KMS-11 (cell line): ENCODE data around the gene ARHGEF1.

ENCODE experiments used
- H2AFZ ChIP-seq: fragments of 200-600 bp; sonication (generic); 2 replicates; pipeline ENCODE4 v1.6.1; 2016; ENCODE audit warnings: antibody characterized with exemption, mixed run types, low read depth
- H3K27ac ChIP-seq: fragments of 200-600 bp; sonication (generic); 2 replicates; pipeline ENCODE4 v1.6.1; 2016; ENCODE audit warnings: mild to moderate bottlenecking, mixed run types
- H3K27me3 ChIP-seq: fragments of 200-600 bp; sonication (generic); 2 replicates; pipeline ENCODE4 v1.6.1; 2017; ENCODE audit warnings: mild to moderate bottlenecking, low read depth, mixed run types, moderate library complexity; ENCODE audit not compliant: insufficient read depth
- H3K36me3 ChIP-seq: fragments of 200-600 bp; sonication (generic); 2 replicates; pipeline ENCODE4 v1.6.1; 2017; ENCODE audit warnings: mild to moderate bottlenecking, mixed run types; ENCODE audit not compliant: insufficient read depth
- H3K4me1 ChIP-seq: fragments of 200-600 bp; sonication (generic); 2 replicates; pipeline ENCODE4 v1.6.1; 2016; ENCODE audit warnings: mild to moderate bottlenecking, low read depth, mixed run types; ENCODE audit not compliant: poor library complexity, severe bottlenecking
- H3K4me2 ChIP-seq: fragments of 200-600 bp; sonication (generic); 2 replicates; pipeline ENCODE4 v1.7.0; 2016; ENCODE audit warnings: mild to moderate bottlenecking, mixed run types
- H3K4me3 ChIP-seq: fragments of 200-600 bp; sonication (generic); IDR thresholded peaks from 2 replicates; pipeline ENCODE4 v1.6.1; 2017; ENCODE audit warnings: low read depth, low read length, mixed read lengths; ENCODE audit not compliant: insufficient read depth
- H3K79me2 ChIP-seq: fragments of 200-600 bp; sonication (generic); 2 replicates; pipeline ENCODE4 v1.6.1; 2016; ENCODE audit warnings: low read depth, mixed run types; ENCODE audit not compliant: insufficient read depth
- H3K9ac ChIP-seq: fragments of 200-600 bp; sonication (generic); 2 replicates; pipeline ENCODE4 v1.6.1; 2016; ENCODE audit warnings: mild to moderate bottlenecking, mixed run types
- H4K20me1 ChIP-seq: fragments of 200-600 bp; sonication (generic); 2 replicates; pipeline ENCODE4 v1.6.1; 2016; ENCODE audit warnings: mild to moderate bottlenecking, mixed run types; ENCODE audit not compliant: insufficient read depth
- CTCF ChIP-seq: fragments of 200-600 bp; sonication (generic); conservative IDR thresholded peaks from 2 replicates; pipeline ENCODE4 v1.6.1; 2017; ENCODE audit warnings: low read depth, mild to moderate bottlenecking, antibody characterized with exemption, low read length, moderate library complexity, mixed read lengths

Gene ARHGEF1

GRCh38 chr19:41843371-41843770 lies 39.6 kb upstream of the ARHGEF1 start:
- Histone ChIP-seq H3K27ac (no peak overlapping the region), H3K4me1 (no peaks in the 10 kb centered on the region)

GRCh38 chr19:41844601-41845000 lies 38.4 kb upstream of the ARHGEF1 start, which contains the start of gene LYPD4:
TSS of gene LYPD4 (minus strand) at chr19:41844683. CDS start at chr19:41839285, 5,398 bp downstream.
- H3K9ac ChIP-seq, result no peak within 1 kb of the TSS
- no peak within 1 kb of the TSS for H3K4me3 ChIP-seq
- no peaks in the 10 kb centered on the region for H3K36me3 ChIP-seq
- H3K4me1 ChIP-seq, result no peaks in the 10 kb centered on the region
- no peaks in the 10 kb centered on the region for H4K20me1 ChIP-seq
- no peak within 1 kb of the TSS for H3K27ac ChIP-seq
- H3K79me2 ChIP-seq, result no peaks in the 10 kb centered on the region
- no peak within 1 kb of the TSS for H2AFZ ChIP-seq
- peaks cover 60% of the 10 kb centered on the region for H3K27me3 ChIP-seq
- no peak for TF ChIP-seq CTCF
- no peak within 1 kb of the TSS for H3K4me2 ChIP-seq

More at GRCh38 chr19:41843371-41843770, 39.6 kb upstream of the ARHGEF1 start:
- H3K36me3 ChIP-seq, result no peaks in the 10 kb centered on the region
- H3K4me2 ChIP-seq, result no peak overlapping the region
- no peaks in the 10 kb centered on the region for H3K79me2 ChIP-seq
- no peak overlapping the region for H3K9ac ChIP-seq
- H3K4me3 ChIP-seq, result no peak overlapping the region
- H3K27me3 ChIP-seq, result peaks cover 50% of the 10 kb centered on the region
- no peak overlapping the region for H2AFZ ChIP-seq
- TF ChIP-seq CTCF, result no peak
- no peaks in the 10 kb centered on the region for H4K20me1 ChIP-seq

- Histone ChIP-seq H3K4me1 (no peaks in the 10 kb centered on the region), H3K9ac (no peak within 1 kb of the TSS), H3K79me2 (no peaks in the 10 kb centered on the region), H2AFZ (no peak within 1 kb of the TSS), H3K36me3 (no peaks in the 10 kb centered on the region), H4K20me1 (no peaks in the 10 kb centered on the region), H3K4me3 (no peak within 1 kb of the TSS), H3K4me2 (no peak within 1 kb of the TSS), H3K27me3 (peaks cover 60% of the 10 kb centered on the region), H3K27ac (no peak within 1 kb of the TSS)
- TF ChIP-seq CTCF, result no peak
These were observed 38.2 kb upstream of the ARHGEF1 start, which contains the start of gene DMRTC2 for GRCh38 chr19:41845001-41845050. TSS of gene DMRTC2 (plus strand) at chr19:41845042. CDS start at chr19:41847429, 2,387 bp downstream.

GRCh38 chr19:41845051-41845590 lies 37.9 kb upstream of the ARHGEF1 start:
- Histone ChIP-seq H2AFZ (no peak overlapping the region), H3K36me3 (no peaks in the 10 kb centered on the region)
- no peak for TF ChIP-seq CTCF

More at GRCh38 chr19:41845051-41845590, 37.9 kb upstream of the ARHGEF1 start:
- Histone ChIP-seq H3K79me2 (no peaks in the 10 kb centered on the region), H3K4me1 (no peaks in the 10 kb centered on the region), H3K27me3 (peaks cover 60% of the 10 kb centered on the region), H4K20me1 (no peaks in the 10 kb centered on the region), H3K9ac (no peak overlapping the region), H3K4me3 (no peak overlapping the region), H3K4me2 (no peak overlapping the region), H3K27ac (no peak overlapping the region)
